Activated T-helper 2 cell treated with anti-CD3 and anti-CD28 coated beads, Interferon-gamma antibody, Interleukin-2, Interleukin-4, amounts not matched to agents 10 μg/mL and 5 μg/mL and 100 μg/mL, durations not matched to agents 14 hours and 24 hours and 36 hours (primary cell): ENCODE measurements around the gene EIF3I. TPM values are rescaled to one million over a fixed set of nuclear protein-coding genes. Genes with fewer than 3 reads are reported as not detected.

Experiments used
- DNase-seq: peaks from one replicate; pipeline ENCODE4 v3.0.0; 2021; ENCODE audit warnings: low spot score
- H3K27ac Mint-ChIP-seq: one replicate; pipeline ENCODE4 v1.8.0; 2021; ENCODE audit warnings: mixed read lengths
- H3K27me3 Mint-ChIP-seq: one replicate; pipeline ENCODE4 v1.8.0; 2021; ENCODE audit warnings: low read depth, mixed read lengths
- H3K36me3 Mint-ChIP-seq: one replicate; pipeline ENCODE4 v1.8.0; 2021; ENCODE audit warnings: low read depth, mixed read lengths
- H3K4me1 Mint-ChIP-seq: one replicate; pipeline ENCODE4 v1.8.0; 2021; ENCODE audit warnings: low read depth, mixed read lengths
- H3K4me3 Mint-ChIP-seq: one replicate; pipeline ENCODE4 v1.8.0; 2021; ENCODE audit warnings: low read depth, mild to moderate bottlenecking, moderate library complexity, mixed read lengths
- H3K9me3 Mint-ChIP-seq: one replicate; pipeline ENCODE4 v1.8.0; 2021; ENCODE audit warnings: mixed read lengths
- intact Hi-C: fragments of 100-400 bp; cut with micrococcal nuclease; formaldehyde crosslinking; loops from one replicate; pipeline ENCODE4 v1.15.1; 2023
- total RNA-seq: library from RNA; stranded (reverse); gene quantifications from 2 replicates; pipeline ENCODE4 v1.2.3, GENCODE V29; 2022

The EIF3I gene
- total RNA-seq, 1 donor from 2014 or later: 287 TPM

DNA sequence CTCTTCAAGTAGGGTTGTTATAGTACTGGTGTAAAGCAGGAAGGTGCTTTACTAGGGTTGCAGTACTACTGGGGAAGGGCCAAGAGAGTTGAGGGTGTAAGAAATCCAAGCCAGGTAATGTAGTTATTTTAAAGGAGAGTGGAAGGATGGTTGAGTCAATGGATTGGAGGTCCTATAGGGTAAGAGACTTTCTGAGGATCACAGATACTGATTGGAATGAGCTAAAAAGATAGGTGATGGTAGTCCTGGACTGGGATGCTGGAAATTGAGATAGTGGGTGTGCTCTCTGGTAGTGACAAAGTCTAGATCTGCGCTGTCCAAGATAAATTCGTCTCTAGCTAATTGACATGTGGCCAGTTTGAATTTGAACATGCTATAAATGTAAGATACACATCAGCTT, 35.7 kb upstream of the EIF3I start:
- intact Hi-C loops: no loop called here
- H3K9me3 Mint-ChIP-seq: no peaks in the 10 kb centered on the region
- H3K27ac Mint-ChIP-seq: peak overlapping the region; percentile 77
- DNase-seq: no peak
- H3K4me1 Mint-ChIP-seq: peaks cover 36% of the 10 kb centered on the region
- H3K27me3 Mint-ChIP-seq: no peaks in the 10 kb centered on the region
- peak overlapping the region; percentile 49 for H3K4me3 Mint-ChIP-seq
- peaks cover 82% of the 10 kb centered on the region for H3K36me3 Mint-ChIP-seq

DNA sequence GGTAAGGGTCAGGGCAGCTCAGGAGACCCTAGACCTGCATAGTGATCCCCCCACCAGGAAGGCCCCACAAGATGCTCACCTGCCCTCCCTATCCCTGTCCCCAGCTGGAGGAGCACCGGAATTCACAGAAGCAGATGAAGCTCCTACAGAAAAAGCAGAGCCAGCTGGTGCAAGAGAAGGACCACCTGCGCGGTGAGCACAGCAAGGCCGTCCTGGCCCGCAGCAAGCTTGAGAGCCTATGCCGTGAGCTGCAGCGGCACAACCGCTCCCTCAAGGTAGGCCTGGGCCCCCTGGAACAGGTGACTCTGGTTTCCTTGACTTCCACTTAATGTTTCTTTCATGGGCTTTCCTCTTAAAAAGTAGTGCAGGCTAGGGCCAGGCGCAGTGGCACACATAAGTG, 34.4 kb upstream of the EIF3I start:
- H3K4me1 Mint-ChIP-seq: peaks cover 28% of the 10 kb centered on the region
- intact Hi-C loops: no loop called here
- no peaks in the 10 kb centered on the region for H3K27me3 Mint-ChIP-seq

DNA sequence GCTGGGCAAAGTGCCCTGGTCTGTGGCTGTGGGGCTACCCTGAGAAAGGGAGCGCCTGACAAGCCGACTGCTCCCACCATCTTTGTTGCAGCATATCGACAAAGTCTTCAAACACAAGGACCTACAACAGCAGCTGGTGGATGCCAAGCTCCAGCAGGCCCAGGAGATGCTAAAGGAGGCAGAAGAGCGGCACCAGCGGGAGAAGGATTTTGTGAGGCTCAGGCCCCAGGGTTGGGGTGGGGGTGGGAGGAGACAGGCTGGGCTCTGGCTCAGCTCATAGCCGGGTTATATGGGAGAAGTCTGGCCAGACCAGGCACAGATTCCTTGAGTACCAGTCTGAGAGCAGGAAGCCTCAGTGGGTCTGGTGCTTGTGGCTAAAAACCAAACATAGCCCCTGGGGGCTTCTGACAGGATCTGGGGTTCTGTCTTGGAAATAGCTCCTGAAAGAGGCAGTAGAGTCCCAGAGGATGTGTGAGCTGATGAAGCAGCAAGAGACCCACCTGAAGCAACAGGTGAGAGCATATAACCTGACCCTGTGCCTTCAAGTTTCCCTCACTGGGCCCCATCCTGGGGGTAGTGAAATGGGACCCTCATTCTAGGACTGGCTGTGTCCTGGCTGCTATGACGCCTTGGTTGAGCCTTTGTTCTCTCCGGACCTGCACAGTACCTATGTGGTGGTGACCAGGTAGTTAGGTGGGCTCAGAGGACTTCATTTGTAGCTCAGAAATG, 29.8 kb upstream of the EIF3I start:
- Mint-ChIP-seq H3K4me3 (no peak overlapping the region), H3K4me1 (peaks cover 42% of the 10 kb centered on the region), H3K27me3 (no peaks in the 10 kb centered on the region), H3K27ac (no peak overlapping the region), H3K36me3 (peaks cover 95% of the 10 kb centered on the region), H3K9me3 (no peaks in the 10 kb centered on the region)
- intact Hi-C loops: no loop called here
- DNase-seq: no peak

More for the DNA sequence above, 34.4 kb upstream of the EIF3I start:
- peaks cover 82% of the 10 kb centered on the region for H3K36me3 Mint-ChIP-seq
- no peak overlapping the region for H3K4me3 Mint-ChIP-seq
- DNase-seq: no peak
- no peaks in the 10 kb centered on the region for H3K9me3 Mint-ChIP-seq
- peak overlapping the region; percentile 19 for H3K27ac Mint-ChIP-seq

DNA sequence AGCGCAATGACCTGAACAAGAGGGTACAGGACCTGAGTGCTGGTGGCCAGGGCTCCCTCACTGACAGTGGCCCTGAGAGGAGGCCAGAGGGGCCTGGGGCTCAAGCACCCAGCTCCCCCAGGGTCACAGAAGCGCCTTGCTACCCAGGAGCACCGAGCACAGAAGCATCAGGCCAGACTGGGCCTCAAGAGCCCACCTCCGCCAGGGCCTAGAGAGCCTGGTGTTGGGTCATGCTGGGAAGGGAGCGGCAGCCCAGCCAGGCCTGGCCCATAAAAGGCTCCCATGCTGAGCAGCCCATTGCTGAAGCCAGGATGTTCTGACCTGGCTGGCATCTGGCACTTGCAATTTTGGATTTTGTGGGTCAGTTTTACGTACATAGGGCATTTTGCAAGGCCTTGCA, 27.2 kb upstream of the EIF3I start:
- DNase-seq: no peak
- H3K4me1 Mint-ChIP-seq: peaks cover 57% of the 10 kb centered on the region
- peaks cover 83% of the 10 kb centered on the region for H3K36me3 Mint-ChIP-seq
- H3K4me3 Mint-ChIP-seq: no peak overlapping the region
- intact Hi-C loops: no loop called here
- H3K9me3 Mint-ChIP-seq: no peaks in the 10 kb centered on the region
- H3K27me3 Mint-ChIP-seq: no peaks in the 10 kb centered on the region
- no peak overlapping the region for H3K27ac Mint-ChIP-seq

DNA sequence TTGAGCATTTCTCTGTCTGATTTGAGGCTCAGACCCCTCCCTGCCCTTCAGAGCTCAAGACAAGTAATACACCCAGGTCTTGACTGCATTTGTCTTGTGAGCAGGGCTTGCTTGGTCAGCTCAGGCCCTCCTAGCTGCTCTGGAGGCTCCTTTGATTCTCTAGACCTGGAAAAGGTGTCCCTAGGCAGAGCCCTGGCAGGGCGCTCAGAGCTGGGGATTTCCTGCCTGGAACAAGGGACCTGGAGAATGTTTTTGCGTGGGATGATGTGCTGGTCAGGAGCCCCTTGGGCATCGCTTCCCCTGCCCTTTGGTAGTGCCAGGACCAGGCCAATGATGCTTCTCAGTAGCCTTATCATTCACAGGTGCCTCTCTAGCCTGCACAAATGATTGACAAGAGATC, 26.7 kb upstream of the EIF3I start:
- H3K27me3 Mint-ChIP-seq: no peaks in the 10 kb centered on the region
- no peak overlapping the region for H3K27ac Mint-ChIP-seq
- no peaks in the 10 kb centered on the region for H3K9me3 Mint-ChIP-seq
- H3K4me1 Mint-ChIP-seq: peaks cover 62% of the 10 kb centered on the region
- no peak for DNase-seq
- intact Hi-C loops: no loop called here
- no peak overlapping the region for H3K4me3 Mint-ChIP-seq
- peaks cover 77% of the 10 kb centered on the region for H3K36me3 Mint-ChIP-seq

DNA sequence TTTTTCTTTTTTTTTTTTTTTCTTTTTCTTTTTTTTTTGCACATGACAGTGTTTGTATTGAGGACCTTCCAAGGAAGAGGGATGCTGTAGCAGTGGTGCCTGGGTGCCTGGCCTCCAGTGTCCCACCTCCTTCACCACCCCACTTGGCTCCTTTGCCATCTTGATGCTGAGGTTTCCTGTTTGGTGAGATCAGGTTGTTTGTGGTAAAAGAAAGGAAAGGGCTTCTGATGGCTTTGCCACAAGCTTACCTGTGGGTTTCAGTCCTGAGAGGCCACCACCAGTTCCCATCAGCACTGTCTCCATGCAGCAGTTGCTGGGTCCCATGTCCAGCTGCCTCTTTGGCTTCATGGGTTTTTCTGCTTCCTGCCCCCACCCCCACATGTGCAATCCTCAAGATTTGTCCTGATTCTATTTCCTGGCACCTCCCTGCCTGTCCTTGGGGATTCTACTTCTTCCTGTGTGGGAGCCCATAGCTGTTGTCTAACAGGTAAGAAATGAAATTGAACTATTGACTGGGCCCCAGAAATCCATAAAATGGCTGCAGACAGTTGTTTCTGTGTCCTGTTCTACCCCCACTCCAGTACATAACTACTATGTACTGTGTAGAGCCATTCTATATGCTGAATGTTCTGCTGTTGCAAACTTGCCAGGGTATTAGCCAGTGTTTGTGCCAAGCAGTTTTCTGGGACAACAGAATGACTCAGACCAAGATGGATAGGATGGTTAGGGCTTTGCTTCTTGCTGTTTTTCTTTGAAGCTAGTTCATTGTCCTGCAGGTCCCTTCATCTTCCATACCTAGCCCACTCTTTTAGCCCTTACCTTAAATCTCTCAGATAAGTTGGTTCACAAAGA, 26.0 kb upstream of the EIF3I start:
- intact Hi-C loops: no loop called here
- Mint-ChIP-seq H3K27me3 (no peaks in the 10 kb centered on the region), H3K4me1 (peaks cover 62% of the 10 kb centered on the region), H3K36me3 (peaks cover 73% of the 10 kb centered on the region), H3K4me3 (no peak overlapping the region), H3K27ac (peak overlapping the region; percentile 50), H3K9me3 (no peaks in the 10 kb centered on the region)
- DNase-seq: no peak

DNA sequence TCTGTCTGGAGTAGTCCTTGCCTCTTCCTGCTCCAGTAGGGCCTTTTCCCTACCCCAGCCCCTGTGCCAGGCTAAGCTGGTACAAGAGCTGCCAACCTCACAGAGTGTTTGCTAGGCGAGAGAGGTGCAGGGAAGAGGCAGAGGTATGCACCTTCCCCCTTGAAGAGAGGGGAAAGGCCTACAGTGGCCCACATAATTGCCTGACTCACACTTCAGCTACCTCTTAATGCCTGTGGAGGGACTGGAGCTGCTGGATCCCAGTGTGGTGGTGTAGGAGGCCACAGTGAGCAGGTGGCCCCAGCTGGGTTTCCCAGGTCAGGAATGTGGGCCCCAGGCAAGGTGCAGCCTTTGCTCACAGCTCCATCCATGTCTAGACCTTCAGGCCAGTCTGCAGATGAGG, 25.1 kb upstream of the EIF3I start:
- H3K4me1 Mint-ChIP-seq: peaks cover 71% of the 10 kb centered on the region
- intact Hi-C loops: no loop called here

DNA sequence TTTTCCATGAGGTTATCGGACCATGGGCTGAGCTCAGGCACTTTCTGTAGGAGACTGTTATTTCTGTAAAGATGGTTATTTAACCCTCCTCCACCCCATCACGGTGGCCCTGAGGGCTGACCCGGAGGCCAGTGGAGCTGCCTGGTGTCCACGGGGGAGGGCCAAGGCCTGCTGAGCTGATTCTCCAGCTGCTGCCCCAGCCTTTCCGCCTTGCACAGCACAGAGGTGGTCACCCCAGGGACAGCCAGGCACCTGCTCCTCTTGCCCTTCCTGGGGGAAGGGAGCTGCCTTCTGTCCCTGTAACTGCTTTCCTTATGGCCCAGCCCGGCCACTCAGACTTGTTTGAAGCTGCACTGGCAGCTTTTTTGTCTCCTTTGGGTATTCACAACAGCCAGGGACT, 24.4 kb upstream of the EIF3I start:
- no peaks in the 10 kb centered on the region for H3K9me3 Mint-ChIP-seq
- peaks cover 74% of the 10 kb centered on the region for H3K4me1 Mint-ChIP-seq
- DNase-seq: no peak
- no peak overlapping the region for H3K4me3 Mint-ChIP-seq
- H3K27me3 Mint-ChIP-seq: no peaks in the 10 kb centered on the region
- intact Hi-C loops: no loop called here
- H3K36me3 Mint-ChIP-seq: peaks cover 64% of the 10 kb centered on the region
- no peak overlapping the region for H3K27ac Mint-ChIP-seq

More for the DNA sequence above, 25.1 kb upstream of the EIF3I start:
- Mint-ChIP-seq H3K36me3 (peaks cover 68% of the 10 kb centered on the region), H3K9me3 (no peaks in the 10 kb centered on the region), H3K27ac (peak overlapping the region; percentile 66), H3K4me3 (no peak overlapping the region), H3K27me3 (no peaks in the 10 kb centered on the region)
- DNase-seq: no peak

DNA sequence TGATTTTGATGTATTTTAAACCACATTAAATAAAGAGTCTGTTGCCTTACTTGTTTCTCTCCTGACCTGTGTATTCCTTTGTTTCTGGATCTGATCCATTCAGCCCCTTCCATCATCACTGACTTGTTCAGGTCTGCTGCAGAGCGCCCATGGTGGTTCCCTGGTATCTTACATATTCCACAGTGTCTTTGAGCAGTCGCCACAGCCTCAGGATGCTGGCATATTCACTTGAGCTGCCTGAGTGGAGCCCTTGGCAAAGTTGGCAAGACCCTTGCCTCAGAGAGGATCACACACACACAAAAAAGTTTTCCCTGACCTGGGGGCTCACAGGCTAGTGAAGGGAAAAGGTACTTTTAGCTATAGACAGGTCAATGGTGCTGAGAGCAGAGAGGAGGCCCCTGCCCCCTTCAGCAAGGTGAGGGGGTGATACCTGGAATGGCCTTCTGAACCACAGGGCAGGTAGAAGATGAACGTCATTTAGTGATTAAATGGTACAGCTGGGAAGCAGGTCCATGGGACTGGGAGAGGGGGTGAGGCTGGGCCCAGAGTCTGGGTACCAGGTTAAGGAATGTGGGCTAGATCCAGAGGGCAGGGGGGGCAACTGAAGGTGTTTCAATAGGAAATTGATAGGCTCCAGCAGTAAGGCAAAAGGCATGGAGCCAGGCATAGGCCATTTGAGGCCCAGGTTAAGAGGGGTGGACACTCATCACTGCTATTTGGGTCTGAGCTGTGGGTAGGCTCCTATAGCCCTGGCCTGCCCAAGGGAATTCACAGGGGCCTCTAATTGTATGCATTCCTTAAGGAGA, 23.8 kb upstream of the EIF3I start:
- H3K4me1 Mint-ChIP-seq: peaks cover 71% of the 10 kb centered on the region
- H3K36me3 Mint-ChIP-seq: peaks cover 61% of the 10 kb centered on the region
- no peaks in the 10 kb centered on the region for H3K27me3 Mint-ChIP-seq
- peak overlapping the region; percentile 24 for H3K27ac Mint-ChIP-seq
- H3K4me3 Mint-ChIP-seq: peak overlapping the region; percentile 15
- no peak for DNase-seq
- H3K9me3 Mint-ChIP-seq: no peaks in the 10 kb centered on the region
- intact Hi-C loops: no loop called here

DNA sequence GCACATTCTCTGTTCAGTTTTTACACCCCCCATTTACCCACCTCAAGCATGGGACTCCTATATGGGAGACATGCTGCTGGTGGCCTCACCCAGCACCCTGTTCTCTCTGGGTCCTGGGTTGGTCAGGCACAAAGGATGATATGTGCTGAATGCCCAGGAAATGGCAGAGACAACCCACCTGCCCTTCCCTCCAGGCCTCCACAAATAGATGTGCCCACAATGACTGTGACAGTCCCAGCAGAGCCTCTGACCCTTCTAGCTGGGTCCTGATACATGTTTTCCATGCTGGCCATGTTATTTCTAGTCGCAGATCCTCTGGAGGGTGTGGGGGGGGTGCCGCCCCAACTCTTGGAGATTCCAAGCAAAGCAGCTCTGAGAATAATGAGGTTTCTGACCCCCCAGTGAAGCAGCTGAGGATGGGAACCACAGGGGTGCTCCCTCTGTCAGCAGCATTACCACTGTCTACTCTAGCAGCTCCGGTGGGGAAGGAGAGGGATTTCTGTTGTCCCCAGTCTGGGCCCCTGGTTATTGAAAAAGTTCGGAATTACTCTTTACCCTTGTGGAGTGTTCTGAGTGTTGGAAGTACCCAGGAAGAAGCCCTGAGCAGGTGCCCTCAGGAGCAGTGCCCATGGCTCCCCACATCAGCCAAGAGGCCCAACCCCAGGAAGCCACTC, 23.0 kb upstream of the EIF3I start:
- Mint-ChIP-seq H3K27ac (peak overlapping the region; percentile 24), H3K4me1 (peaks cover 69% of the 10 kb centered on the region), H3K4me3 (peak overlapping the region; percentile 23), H3K36me3 (peaks cover 60% of the 10 kb centered on the region), H3K27me3 (no peaks in the 10 kb centered on the region), H3K9me3 (no peaks in the 10 kb centered on the region)
- intact Hi-C loops: no loop called here
- no peak for DNase-seq

DNA sequence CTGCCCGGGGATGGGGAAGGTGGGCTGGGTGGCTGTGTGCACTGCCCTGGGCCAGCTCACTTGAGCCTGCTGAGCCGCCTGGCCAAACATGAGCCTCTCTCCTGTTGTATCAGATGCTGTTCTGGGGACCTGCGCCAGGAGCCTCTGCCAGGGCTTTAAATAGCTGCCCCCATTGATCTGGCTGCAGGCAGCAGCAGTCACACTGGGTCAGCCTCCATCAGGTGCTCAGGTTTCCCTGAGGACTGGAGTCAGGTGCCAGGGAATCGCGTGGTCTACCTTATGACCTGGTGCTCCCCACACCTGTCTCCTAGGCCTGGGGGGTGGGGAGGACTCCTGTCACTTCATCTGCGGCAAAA, 22.5 kb upstream of the EIF3I start:
- no peaks in the 10 kb centered on the region for H3K9me3 Mint-ChIP-seq
- no peaks in the 10 kb centered on the region for H3K27me3 Mint-ChIP-seq
- peak overlapping the region; percentile 90 for H3K27ac Mint-ChIP-seq
- peaks cover 64% of the 10 kb centered on the region for H3K4me1 Mint-ChIP-seq
- H3K36me3 Mint-ChIP-seq: peaks cover 60% of the 10 kb centered on the region
- no peak for DNase-seq
- intact Hi-C loops: loop anchor here (1.0 to 10.0 kb wide), 4 partner anchors 19 to 615 kb away; partner anchors contain the start of genes BSDC1, LCK, S100PBP and YARS1
- peak overlapping the region; percentile 80 for H3K4me3 Mint-ChIP-seq
